Measurements from ENCODE around the gene BCDIN3D.

DNA sequence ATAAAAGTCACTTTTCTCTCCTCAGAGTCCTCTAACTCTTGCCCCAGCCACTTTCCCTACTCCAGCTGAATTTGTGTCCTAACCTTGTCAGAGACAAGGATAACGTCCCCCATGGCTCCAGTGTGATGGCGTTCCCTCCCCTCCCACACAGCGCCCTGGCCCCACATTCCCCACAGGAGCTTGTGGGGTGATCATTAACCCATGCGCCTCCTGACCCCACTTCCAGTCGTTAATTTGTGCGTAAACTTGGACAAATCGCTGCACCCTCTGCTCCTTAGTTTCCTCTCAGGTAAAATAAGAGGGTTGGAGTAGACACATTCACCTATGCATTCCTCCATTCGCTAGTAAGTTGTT, 22.9 kb upstream of the BCDIN3D start:
- TF ChIP-seq EZH2phosphoT487 (IDR thresholded peaks at IDR 0.05; ENCODE audit: insufficient read depth, low read depth): no peak
- no peak for TF ChIP-seq EZH2 (IDR thresholded peaks at IDR 0.05; ENCODE audit: insufficient read depth, poor library complexity, severe bottlenecking)

All from GM23248 (cell line).